G401 (cell line): Measurements from ENCODE around the gene PDIA5. TPM values are rescaled to one million over a fixed set of nuclear protein-coding genes. Genes with fewer than 3 reads are reported as not detected.
A peak's percentile ranks its signal among the peaks of the same experiment; 100 is the strongest.

ENCODE experiments used
- DNase-seq: peaks from one replicate; pipeline ENCODE4 v3.0.0-alpha.2; 2015; ENCODE audit warnings: low spot score
- in situ Hi-C: cut with HindIII; loops from 2 replicates; pipeline ENCODE4 v1.10.0; 2016; ENCODE audit warnings: low sequenced_read_pairs, mixed read lengths
- total RNA-seq: library from RNA; depleted of rRNA; stranded (reverse); fragments of >200 nt; shearing (Covaris generic); gene quantifications from 2 replicates; pipeline ENCODE4 v1.2.3, GENCODE V29; 2014

Gene PDIA5
- total RNA-seq, 1 experiment from 2014 or later = 26.4 TPM

- in situ Hi-C loops = no loop called here
- no peak for DNase-seq
Measured at GRCh38 chr3:123067689-123068600, 1.1 kb downstream of the PDIA5 start.

- DNase-seq = no peak
- in situ Hi-C loops = no loop called here
Measured at GRCh38 chr3:123068601-123069381, 2.0 kb downstream of the PDIA5 start.

DNA sequence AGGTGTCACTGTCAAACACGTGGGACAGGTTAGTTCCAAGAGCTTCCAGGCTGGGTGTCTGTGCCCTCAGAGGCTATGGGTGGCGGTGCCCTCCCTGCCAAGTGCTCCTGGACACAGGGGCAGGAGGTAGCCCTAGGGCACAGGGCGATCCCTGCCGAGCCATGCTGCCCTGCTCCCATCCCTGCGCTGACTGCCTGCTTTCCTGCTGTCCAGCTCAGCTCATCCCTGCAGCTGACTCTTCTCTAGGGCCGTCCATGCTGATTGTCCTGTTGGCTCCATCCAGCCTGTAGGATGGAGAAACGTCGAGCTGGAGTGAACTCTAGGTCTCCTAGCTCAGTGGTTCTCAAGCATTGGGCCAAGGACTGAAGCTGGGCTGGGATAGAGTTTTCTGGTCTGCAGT lies 3.7 kb downstream of the PDIA5 start:
- DNase-seq = no peak
- in situ Hi-C loops = no loop called here

DNA sequence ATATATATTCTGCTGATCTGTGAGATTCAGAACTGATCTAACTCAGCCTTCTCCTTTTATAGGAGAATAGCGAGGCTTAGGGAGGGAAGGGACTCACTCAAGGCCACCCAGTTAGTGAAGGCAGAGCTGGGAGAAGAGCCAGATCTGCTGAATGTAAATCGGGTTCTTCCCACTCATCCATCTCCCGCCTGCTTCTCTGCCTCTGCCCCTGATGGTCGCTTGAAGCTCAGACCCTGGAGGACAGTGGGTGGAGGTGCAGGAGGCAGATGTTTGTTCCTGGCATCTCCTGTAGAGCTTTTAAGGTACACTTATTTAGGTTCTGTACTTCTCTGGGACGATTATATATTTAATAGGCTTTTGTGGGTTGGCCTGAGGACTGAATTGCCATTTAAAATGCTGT lies 4.3 kb downstream of the PDIA5 start:
- no peak for DNase-seq
- in situ Hi-C loops = no loop called here

- in situ Hi-C loops = no loop called here
- no peak for DNase-seq
Measured at GRCh38 chr3:123071581-123071980, 4.8 kb downstream of the PDIA5 start.

DNA sequence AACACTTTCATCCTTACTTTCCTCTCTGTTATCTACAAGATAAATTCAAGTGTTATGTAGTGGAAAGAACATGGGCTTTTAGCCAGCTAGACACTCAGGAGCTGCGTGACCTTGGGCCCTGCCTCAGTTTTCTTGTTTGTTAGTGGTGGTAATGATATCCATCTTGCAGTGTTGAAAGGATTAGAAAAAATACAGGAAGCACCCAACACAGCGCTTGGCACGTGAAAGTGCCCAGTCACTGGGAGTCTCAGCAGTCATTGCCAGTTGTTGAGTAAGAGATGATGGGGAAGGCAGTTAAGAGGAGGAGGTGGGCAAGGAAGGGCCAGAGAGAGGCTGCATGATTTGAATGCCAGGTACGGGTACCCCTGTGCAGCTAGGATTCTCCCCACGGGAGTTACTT lies 5.3 kb downstream of the PDIA5 start:
- in situ Hi-C loops = no loop called here
- no peak for DNase-seq

- no peak for DNase-seq
- in situ Hi-C loops = no loop called here
Measured at GRCh38 chr3:123072564-123072963, 5.7 kb downstream of the PDIA5 start.

DNA sequence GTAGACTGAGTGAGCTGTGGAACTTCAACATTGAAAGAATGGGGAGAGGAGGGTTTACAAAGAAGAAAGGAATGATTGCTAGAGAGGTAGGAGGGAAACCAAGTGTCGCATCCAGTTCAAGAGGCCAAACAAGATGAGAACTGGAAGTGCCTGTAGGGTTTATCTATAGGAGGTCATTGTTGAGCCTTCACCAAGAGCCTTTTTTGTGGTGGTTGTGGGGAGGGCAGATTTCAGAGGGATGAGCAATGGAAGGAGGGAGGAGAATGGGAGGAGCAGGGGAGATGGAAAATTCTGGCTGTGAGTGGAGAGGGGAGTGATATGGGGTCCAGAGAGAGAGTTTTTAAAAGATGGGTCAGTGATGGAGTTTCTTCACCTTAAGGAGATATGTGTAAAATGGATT lies 8.5 kb downstream of the PDIA5 start:
- in situ Hi-C loops = no loop called here
- DNase-seq = no peak

DNA sequence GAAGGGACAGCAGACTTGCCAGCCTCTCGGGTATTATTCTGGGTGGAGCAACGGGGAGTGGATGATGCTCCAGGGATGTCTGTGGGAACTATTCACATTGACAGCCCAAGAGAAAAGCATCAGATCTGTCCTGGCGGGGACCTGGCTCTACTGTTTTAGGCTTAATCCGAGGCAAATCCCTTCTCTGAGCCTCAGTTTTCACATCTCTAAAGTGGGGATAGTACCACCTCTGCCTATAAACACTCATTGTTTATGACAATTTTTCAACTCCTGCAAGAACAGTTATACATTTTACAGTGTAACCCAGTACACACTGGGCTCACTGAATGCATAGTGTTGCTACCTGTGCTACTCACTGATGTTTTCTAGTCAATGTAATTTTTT lies 9.3 kb downstream of the PDIA5 start:
- in situ Hi-C loops = no loop called here
- DNase-seq = no peak

- in situ Hi-C loops = no loop called here
- peak; percentile 59 for DNase-seq
Measured at GRCh38 chr3:123076496-123077418, 9.9 kb downstream of the PDIA5 start.

DNA sequence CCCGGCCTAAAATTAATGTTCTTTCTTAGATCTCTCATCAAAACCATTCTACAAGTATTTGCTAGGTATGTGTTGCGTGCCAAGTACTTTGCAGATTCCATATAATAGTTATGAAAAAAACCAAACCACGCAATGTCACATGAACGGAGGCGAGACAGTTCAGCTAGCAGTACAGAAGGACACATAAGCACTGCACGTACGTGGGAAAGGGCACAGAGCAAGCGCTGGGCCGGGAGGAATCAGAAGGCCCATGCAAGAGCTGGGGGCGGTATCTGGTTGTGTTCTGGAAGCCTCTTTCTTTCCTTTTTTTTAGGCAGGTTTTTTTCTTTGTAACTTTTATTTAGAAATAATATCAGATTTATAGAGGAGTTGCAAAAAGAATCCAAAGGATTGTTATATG lies 11.3 kb downstream of the PDIA5 start:
- no peak for DNase-seq
- in situ Hi-C loops = no loop called here

DNA sequence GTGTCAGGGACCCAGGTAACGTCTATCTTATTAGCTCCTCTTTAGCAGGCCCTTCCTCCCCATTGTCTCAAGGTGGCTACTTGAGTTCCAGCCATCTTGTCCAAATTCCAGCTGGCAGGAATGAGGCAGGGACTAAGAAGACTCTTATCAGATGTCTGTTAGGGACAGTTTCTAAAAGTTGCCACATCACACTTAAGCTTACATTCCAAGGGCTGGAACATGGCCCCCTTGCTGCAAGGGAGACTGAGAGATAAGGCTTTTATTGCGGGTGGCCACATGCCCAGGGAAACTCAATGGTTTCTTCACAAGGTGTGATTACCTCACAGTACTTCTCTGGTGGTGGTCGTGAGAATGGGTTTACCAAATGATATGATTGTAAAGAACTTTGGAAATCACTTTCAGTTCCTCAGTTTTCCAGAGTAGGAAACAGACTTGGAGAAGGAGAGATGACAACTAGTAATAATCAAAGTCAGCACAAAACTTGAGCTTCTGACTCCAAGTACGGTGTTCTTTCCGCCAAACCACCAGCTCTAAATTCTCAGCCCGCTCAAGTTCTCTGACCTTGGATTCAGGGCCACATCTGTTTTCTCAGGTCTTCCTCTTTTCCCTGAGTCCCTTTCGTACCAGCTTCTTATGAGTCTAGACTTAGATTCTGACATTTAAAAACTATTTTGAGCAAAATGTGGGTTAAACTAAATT lies 14.2 kb downstream of the PDIA5 start:
- no peak for DNase-seq
- in situ Hi-C loops = no loop called here

GRCh38 chr3:123081718-123082369 lies 15.0 kb downstream of the PDIA5 start:
- in situ Hi-C loops = no loop called here
- DNase-seq = no peak

- no peak for DNase-seq
- in situ Hi-C loops = no loop called here
Measured at GRCh38 chr3:123082370-123083065, 15.7 kb downstream of the PDIA5 start.

DNA sequence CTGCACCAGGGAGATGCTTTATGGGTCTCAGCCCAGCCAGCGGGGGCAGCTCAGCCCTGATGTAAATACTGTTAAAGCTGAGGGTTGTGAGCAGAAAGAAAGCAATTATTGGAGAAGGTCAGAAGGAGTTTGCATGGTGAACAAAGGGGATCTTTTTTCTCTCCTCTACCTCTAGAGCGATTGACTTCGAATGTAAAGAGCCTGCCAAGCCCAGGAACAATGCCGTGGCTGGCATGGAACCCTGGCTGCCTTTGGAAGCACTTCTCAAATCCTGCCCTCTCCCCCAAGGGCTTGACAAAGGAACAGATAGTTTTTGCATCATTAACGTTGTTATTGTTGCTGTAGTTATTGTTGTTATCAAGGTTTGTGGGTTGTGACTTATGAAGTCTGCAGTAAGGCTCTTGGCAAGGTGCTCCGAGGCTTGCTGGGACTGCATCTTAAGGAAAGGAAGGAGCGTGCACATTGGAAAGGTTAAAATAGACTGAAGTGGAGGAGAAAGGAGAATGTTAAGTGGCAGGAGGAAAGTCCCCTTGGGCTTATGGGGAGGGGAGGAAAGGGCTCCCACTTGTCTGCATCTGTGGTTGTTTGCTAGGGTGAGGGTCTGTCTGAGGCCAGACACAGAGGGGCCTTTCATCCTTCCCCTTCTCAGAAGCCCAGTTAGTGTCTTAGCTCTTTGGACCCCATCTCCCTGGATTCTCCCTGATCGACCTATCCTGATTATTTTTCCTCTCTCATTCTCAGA lies 16.7 kb downstream of the PDIA5 start:
- no peak for DNase-seq
- in situ Hi-C loops = no loop called here

DNA sequence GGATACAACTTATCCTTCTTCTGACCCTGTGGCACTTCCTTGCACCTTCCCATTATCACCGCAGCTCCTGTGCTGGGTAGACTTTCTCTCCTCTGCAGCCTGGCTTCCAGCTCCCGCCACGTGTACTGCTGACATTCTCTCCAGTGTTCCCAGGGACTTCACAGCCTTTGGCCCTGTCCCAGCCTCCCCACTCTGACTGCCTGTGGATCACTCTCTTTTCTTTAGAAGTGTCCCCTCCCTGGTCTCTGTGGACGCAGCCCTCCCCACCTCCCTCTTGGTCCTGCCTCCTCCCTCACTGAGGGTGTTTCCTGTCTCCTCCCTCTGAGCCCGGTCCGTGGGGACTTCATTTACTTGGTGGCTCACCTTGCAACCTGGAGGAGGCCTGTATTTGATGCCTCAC lies 17.4 kb downstream of the PDIA5 start:
- in situ Hi-C loops = no loop called here
- no peak for DNase-seq

DNA sequence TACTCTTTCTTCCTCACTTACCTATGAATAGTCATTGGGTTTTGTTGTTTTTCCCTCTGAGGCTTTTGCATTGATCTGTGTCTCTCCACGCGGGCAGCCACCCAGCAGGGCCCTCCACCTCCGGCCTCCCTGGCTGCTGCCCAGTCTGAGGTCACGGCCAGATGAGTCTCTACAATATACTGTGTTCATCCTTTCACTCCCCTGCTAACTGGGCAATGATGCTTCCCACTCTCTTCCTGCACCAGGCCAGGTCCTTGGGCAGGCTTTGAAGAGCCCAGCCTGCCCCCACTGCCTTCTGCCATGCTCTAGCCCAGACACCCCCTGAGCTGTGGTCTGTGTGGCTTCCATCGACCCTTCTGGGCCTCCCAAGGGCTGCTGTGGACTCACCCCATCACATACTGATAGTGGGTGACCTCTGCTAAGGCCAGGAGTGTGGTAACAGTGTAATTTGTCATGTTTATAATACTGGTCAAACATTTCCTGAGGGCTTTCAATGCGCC lies 18.0 kb downstream of the PDIA5 start:
- in situ Hi-C loops = no loop called here
- DNase-seq = no peak
